Neural cell (in vitro differentiated cells): ENCODE measurements around the gene ATN1.

ENCODE experiments used
- CTCF ChIP-seq: fragments of 450-650 bp; IDR thresholded peaks from 2 replicates; pipeline ENCODE4 v1.5.1; 2014; ENCODE audit warnings: antibody characterized with exemption, mild to moderate bottlenecking, moderate library complexity; ENCODE audit not compliant: poor library complexity, severe bottlenecking
- EP300 ChIP-seq: fragments of 450-650 bp; conservative IDR thresholded peaks from 2 replicates; pipeline ENCODE4 v1.6.1; 2014; ENCODE audit warnings: antibody characterized with exemption, mild to moderate bottlenecking, moderate library complexity; ENCODE audit not compliant: poor library complexity, severe bottlenecking
- POLR2AphosphoS5 ChIP-seq: IDR thresholded peaks from 2 replicates; pipeline ENCODE4 v1.6.1; 2012
- RAD21 ChIP-seq: fragments of 450-650 bp; conservative IDR thresholded peaks from 2 replicates; pipeline ENCODE4 v1.6.1; 2014; ENCODE audit warnings: antibody characterized with exemption, mild to moderate bottlenecking, moderate library complexity
- SMC3 ChIP-seq: fragments of 450-650 bp; conservative IDR thresholded peaks from 2 replicates; pipeline ENCODE4 v1.6.1; 2014; ENCODE audit warnings: antibody characterized with exemption, mild to moderate bottlenecking, moderate library complexity; ENCODE audit not compliant: poor library complexity
- TAF1 ChIP-seq: IDR thresholded peaks from 2 replicates; pipeline ENCODE4 v1.6.1; 2012; ENCODE audit warnings: low read depth

GRCh38 chr12:6978188-6978587 is 50.4 kb downstream of the ATN1 start:
- TF ChIP-seq EP300, result no peak
- no peak for TF ChIP-seq CTCF
- no peak for TF ChIP-seq RAD21
- TF ChIP-seq TAF1, result no peak
- no peak for TF ChIP-seq SMC3
- TF ChIP-seq POLR2AphosphoS5, result no peak
